ENCODE results near the gene MPDU1.

MPDU1 gene

DNA sequence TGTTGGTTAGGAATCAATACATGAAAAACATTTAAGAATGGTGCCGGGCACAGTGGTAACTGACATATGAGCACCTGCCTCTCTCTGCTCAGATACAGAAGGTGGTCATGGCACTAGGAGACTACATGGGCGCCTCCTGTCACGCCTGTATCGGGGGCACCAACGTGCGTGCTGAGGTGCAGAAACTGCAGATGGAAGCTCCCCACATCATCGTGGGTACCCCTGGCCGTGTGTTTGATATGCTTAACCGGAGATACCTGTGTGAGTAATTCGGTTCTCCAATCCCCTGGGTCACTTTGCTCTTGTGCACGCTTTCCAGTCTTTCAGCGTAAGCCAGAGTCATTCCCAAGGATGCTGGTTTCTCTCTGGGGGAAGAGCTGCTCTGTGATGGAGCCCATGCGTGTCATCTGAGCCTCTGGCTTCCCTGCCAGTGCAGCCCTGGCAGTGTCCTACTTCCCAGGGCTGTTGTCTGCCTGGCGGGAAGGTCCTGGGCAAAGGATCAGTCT lies 7.2 kb upstream of the MPDU1 start:
- TF ChIP-seq CTCF (IDR thresholded peaks at IDR 0.05; ENCODE audit: control insufficient read depth, extremely low read depth, insufficient read depth) = no peak
- no peak for DNase-seq (ENCODE audit: low read depth)
- no peak overlapping the region for H3K4me3 ChIP-seq (ENCODE audit: low read depth, low read length)

DNA sequence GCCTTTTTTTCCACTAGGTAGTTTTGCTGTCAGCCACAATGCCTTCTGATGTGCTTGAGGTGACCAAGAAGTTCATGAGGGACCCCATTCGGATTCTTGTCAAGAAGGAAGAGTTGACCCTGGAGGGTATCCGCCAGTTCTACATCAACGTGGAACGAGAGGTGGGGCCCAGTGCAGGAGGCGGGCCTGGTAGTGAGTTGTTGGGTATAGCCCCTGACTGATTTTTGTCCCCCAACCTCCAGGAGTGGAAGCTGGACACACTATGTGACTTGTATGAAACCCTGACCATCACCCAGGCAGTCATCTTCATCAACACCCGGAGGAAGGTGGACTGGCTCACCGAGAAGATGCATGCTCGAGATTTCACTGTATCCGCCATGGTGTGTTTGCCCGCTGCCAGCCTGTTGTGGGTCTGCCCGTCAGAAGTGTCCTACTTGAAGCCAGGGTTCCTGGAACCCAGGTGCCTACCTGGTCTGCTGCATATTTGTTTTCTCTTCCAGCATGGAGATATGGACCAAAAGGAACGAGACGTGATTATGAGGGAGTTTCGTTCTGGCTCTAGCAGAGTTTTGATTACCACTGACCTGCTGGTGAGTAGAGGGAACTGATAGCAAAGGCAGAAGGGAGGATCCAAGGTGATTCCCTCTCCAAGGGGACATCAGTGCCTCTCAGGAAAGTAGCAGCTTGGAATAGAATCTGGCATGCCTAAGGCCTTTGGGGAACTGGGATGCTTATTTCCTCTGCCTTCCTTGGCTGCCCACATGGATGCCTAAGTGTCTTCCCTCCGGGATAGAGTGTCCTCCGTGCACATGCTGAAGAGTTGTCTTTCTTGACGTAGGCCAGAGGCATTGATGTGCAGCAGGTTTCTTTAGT lies 6.1 kb upstream of the MPDU1 start:
- H3K4me3 ChIP-seq (ENCODE audit: low read depth, low read length) = no peak overlapping the region
- no peak for TF ChIP-seq CTCF (IDR thresholded peaks at IDR 0.05; ENCODE audit: control insufficient read depth, extremely low read depth, insufficient read depth)
- no peak for DNase-seq (ENCODE audit: low read depth)

- TF ChIP-seq CTCF (IDR thresholded peaks at IDR 0.05; ENCODE audit: control insufficient read depth, extremely low read depth, insufficient read depth) = no peak
- no peak within 1 kb of the TSS for H3K4me3 ChIP-seq (ENCODE audit: low read depth, low read length)
- peak; percentile 68 for DNase-seq (ENCODE audit: low read depth)
Observed at GRCh38 chr17:7579001-7579833, 4.4 kb upstream of the MPDU1 start, which contains the start of gene CD68. Gene CD68 (plus strand): TSS chr17:7579638. CDS start chr17:7579678, 40 bp downstream.

DNA sequence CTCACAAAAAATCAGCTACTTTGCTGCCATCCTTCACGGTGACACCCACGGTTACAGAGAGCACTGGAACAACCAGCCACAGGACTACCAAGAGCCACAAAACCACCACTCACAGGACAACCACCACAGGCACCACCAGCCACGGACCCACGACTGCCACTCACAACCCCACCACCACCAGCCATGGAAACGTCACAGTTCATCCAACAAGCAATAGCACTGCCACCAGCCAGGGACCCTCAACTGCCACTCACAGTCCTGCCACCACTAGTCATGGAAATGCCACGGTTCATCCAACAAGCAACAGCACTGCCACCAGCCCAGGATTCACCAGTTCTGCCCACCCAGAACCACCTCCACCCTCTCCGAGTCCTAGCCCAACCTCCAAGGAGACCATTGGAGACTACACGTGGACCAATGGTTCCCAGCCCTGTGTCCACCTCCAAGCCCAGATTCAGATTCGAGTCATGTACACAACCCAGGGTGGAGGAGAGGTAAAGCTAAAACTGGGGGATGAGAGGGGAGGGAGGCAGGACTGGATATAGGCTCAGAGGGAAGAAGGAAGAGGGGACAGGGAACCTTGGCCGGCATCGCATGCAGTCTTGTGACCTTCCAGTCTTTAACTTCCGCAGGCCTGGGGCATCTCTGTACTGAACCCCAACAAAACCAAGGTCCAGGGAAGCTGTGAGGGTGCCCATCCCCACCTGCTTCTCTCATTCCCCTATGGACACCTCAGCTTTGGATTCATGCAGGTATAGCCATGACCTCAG lies 3.6 kb upstream of the MPDU1 start:
- no peak for DNase-seq (ENCODE audit: low read depth)
- TF ChIP-seq CTCF (IDR thresholded peaks at IDR 0.05; ENCODE audit: control insufficient read depth, extremely low read depth, insufficient read depth) = no peak
- no peak overlapping the region for H3K4me3 ChIP-seq (ENCODE audit: low read depth, low read length)

- H3K4me3 ChIP-seq (ENCODE audit: low read depth, low read length) = no peak overlapping the region
- DNase-seq (ENCODE audit: low read depth) = no peak
Observed at GRCh38 chr17:7580604-7581575, 2.8 kb upstream of the MPDU1 start.

More at GRCh38 chr17:7580604-7581575, 2.8 kb upstream of the MPDU1 start:
- no peak for TF ChIP-seq CTCF (IDR thresholded peaks at IDR 0.05; ENCODE audit: control insufficient read depth, extremely low read depth, insufficient read depth)

Data from LNCaP clone FGC (cell line).